ENCODE data around the gene MARCKSL1.
"Not testable (repeated sequence)": the region's sequence is repeated elsewhere in the genome, so short reads cannot be mapped to it uniquely, and the experiment has no call there.

DNA sequence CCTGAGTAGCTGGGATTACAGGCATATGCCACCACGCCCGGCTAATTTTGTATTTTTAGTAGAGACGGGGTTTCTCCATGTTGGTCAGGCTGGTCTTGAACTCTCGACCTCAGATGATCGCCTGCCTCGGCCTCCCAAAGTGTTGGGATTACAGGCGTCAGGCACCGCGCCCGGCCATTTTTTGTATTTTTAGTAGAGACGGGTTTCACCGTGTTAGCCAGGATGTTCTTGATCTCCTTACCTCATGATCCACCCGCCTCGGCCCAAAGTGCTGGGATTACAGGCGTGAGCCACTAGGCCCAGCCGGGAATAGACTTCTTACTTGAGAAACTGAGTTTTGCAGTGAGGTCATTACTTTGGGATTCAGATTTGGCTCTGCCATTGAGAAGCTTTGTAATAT is 37.8 kb downstream of the MARCKSL1 start:
- TF ChIP-seq EZH2 (IDR thresholded peaks at IDR 0.05; ENCODE audit: low read depth) = not testable (repeated sequence)
- TF ChIP-seq, protein P1, sequence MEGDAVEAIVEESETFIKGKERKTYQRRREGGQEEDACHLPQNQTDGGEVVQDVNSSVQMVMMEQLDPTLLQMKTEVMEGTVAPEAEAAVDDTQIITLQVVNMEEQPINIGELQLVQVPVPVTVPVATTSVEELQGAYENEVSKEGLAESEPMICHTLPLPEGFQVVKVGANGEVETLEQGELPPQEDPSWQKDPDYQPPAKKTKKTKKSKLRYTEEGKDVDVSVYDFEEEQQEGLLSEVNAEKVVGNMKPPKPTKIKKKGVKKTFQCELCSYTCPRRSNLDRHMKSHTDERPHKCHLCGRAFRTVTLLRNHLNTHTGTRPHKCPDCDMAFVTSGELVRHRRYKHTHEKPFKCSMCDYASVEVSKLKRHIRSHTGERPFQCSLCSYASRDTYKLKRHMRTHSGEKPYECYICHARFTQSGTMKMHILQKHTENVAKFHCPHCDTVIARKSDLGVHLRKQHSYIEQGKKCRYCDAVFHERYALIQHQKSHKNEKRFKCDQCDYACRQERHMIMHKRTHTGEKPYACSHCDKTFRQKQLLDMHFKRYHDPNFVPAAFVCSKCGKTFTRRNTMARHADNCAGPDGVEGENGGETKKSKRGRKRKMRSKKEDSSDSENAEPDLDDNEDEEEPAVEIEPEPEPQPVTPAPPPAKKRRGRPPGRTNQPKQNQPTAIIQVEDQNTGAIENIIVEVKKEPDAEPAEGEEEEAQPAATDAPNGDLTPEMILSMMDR (conservative IDR thresholded peaks at IDR 0.05) = not testable (repeated sequence)

Data from PC-9 (cell line).